HepG2 (cell line): ENCODE data around the gene FHIT. TPM values are rescaled to one million over a fixed set of nuclear protein-coding genes. Genes with fewer than 3 reads are reported as not detected.

Experiments used
- ATAC-seq: fragments of 200-7000 bp; cut with Tn5 transposase; 3 replicates; pipeline ENCODE4 v1.9.1; 2020; ENCODE audit warnings: mild to moderate bottlenecking, moderate library complexity
- BruUV-seq: library from RNA; stranded (reverse); fragments of 400-500 nt; replicated peaks from 2 replicates; lab custom pipeline; 2021; lab: Mats Ljungman, UMichigan
- CTCF ChIA-PET: fragments of 300-600 bp; formaldehyde crosslinking; extraction: SDS; loops from one replicate; lab custom pipeline; 2021; ENCODE audit warnings: low total read pairs, inconsistent platforms, low intra/inter-chr PET ratio; lab: Yijun Ruan, JAX
- POLR2A ChIA-PET: fragments of 350-600 bp; sonication (Branson Sonifier 250); formaldehyde crosslinking; loops from one replicate; lab custom pipeline; 2020; ENCODE audit warnings: antibody characterized with exemption, inconsistent platforms; lab: Yijun Ruan, JAX
- DNase-seq: peaks from one replicate; pipeline ENCODE4 v3.0.0-alpha.2; 2015; ENCODE audit warnings: low spot score
- FAIRE-seq: peaks from 3 replicates; lab custom pipeline; 2011; peaks lifted over from hg19 to GRCh38; lab: Jason Lieb, UNC
- H2AFZ ChIP-seq: one replicate; pipeline ENCODE4 v1.6.1; 2011; ENCODE audit warnings: low read length, inconsistent platforms
- H3K27ac ChIP-seq: fragments of 300-600 bp; 3 replicates; pipeline ENCODE4 v1.8.0; 2011; ENCODE audit warnings: mixed run types, mild to moderate bottlenecking, mixed read lengths, low read length, inconsistent platforms; ENCODE audit not compliant: insufficient read depth; ENCODE audit errors: extremely low read length
- H3K27me3 ChIP-seq, 2 experiments: fragments of 200-600 bp in 1 of 2; 2 replicates in 1 of 2; 3 replicates in 1 of 2; pipeline versions ENCODE4 v1.6.0 to v1.8.0; 2011; ENCODE audit warnings: low read length in 2 of 2, mild to moderate bottlenecking in 2 of 2, moderate library complexity in 2 of 2, inconsistent platforms in 1 of 2; ENCODE audit not compliant: insufficient read depth in 2 of 2, control insufficient read depth in 1 of 2
- H3K36me3 ChIP-seq, 2 experiments: fragments of 200-600 bp in 1 of 2; replicated peaks in 1 of 2; 2 replicates in 1 of 2; 3 replicates in 1 of 2; pipeline versions ENCODE4 v1.5.1 to v1.8.0; 2011; ENCODE audit warnings: low read length in 2 of 2, inconsistent platforms in 1 of 2; ENCODE audit not compliant: insufficient read depth in 2 of 2, control insufficient read depth in 1 of 2
- H3K4me1 ChIP-seq: 2 replicates; pipeline ENCODE4 v1.5.1; 2012; ENCODE audit warnings: low read length, inconsistent platforms; ENCODE audit not compliant: insufficient read depth
- H3K4me2 ChIP-seq: 2 replicates; pipeline ENCODE4 v1.6.0; 2011; ENCODE audit warnings: low read depth, low read length, inconsistent platforms
- H3K4me3 ChIP-seq, 3 experiments: fragments of 200-600 bp in 1 of 3; sonication (generic), shearing (Covaris generic) in 1 of 3; replicated peaks in 1 of 3; 2 replicates each; pipeline ENCODE4 v1.5.1; 2011 to 2016; ENCODE audit warnings: low read length in 3 of 3, inconsistent platforms in 2 of 3, low read depth in 2 of 3, mild to moderate bottlenecking in 2 of 3, control low read depth in 1 of 3, mixed read lengths in 1 of 3; ENCODE audit not compliant: insufficient read depth in 1 of 3
- H3K79me2 ChIP-seq: one replicate; pipeline ENCODE4 v1.6.1; 2011; ENCODE audit warnings: low read length, inconsistent platforms; ENCODE audit not compliant: insufficient read depth
- H3K9ac ChIP-seq: 2 replicates; pipeline ENCODE4 v1.6.0; 2011; ENCODE audit warnings: mild to moderate bottlenecking, low read depth, low read length, inconsistent platforms; ENCODE audit not compliant: insufficient read depth
- H3K9me3 ChIP-seq: 2 replicates; pipeline ENCODE4 v1.5.1; 2012; ENCODE audit warnings: mild to moderate bottlenecking, low read length
- H4K20me1 ChIP-seq: 2 replicates; pipeline ENCODE4 v1.6.0; 2011; ENCODE audit warnings: inconsistent platforms, mild to moderate bottlenecking, low read length, moderate library complexity; ENCODE audit not compliant: insufficient read depth
- ATAD3A ChIP-seq: sonication (generic); formaldehyde crosslinking; IDR thresholded peaks from 2 replicates; pipeline ENCODE4 v1.4.0; 2020; ENCODE audit warnings: missing genetic modification reagents
- CREB1 ChIP-seq, 2 experiments: fragments of 450-650 bp in 1 of 2; IDR thresholded peaks; 2 replicates each; pipeline ENCODE4 v1.6.1; 2016 to 2017; ENCODE audit warnings: control low read depth in 1 of 2, mild to moderate bottlenecking in 1 of 2, missing compliant biosample characterization in 1 of 2, missing genetic modification characterization in 1 of 2
- KLF15 ChIP-seq: sonication (generic); formaldehyde crosslinking; IDR thresholded peaks from 2 replicates; pipeline ENCODE4 v1.8.1; 2023; ENCODE audit warnings: borderline replicate concordance, mild to moderate bottlenecking, inconsistent platforms, missing genetic modification reagents, mixed read lengths
- MAFK ChIP-seq, 2 experiments: IDR thresholded peaks in 1 of 2; conservative IDR thresholded peaks in 1 of 2; 2 replicates each; pipeline ENCODE4 v1.6.1; 2011; ENCODE audit warnings: improper control_type of control experiment in 2 of 2, low read length in 2 of 2
- MEIS1 ChIP-seq: sonication (generic); formaldehyde crosslinking; IDR thresholded peaks from 2 replicates; pipeline ENCODE4 v1.9.0; 2021; ENCODE audit warnings: mild to moderate bottlenecking, missing genetic modification reagents, moderate library complexity, borderline replicate concordance
- ONECUT2 ChIP-seq: sonication (generic); formaldehyde crosslinking; IDR thresholded peaks from 2 replicates; pipeline ENCODE4 v1.4.0; 2020; ENCODE audit warnings: missing genetic modification reagents
- POGZ ChIP-seq: sonication (generic); formaldehyde crosslinking; IDR thresholded peaks from 2 replicates; pipeline ENCODE4 v1.4.0; 2020; ENCODE audit warnings: mild to moderate bottlenecking, missing genetic modification reagents
- SOX6 ChIP-seq, 2 experiments: fragments of 450-650 bp in 1 of 2; sonication (generic) in 1 of 2; formaldehyde crosslinking in 1 of 2; IDR thresholded peaks; 2 replicates each; pipeline versions ENCODE4 v1.4.0 to v1.6.1; 2017 to 2020; ENCODE audit warnings: antibody characterized with exemption in 1 of 2, mild to moderate bottlenecking in 1 of 2, missing genetic modification reagents in 1 of 2
- ZNF619 ChIP-seq: sonication (generic); formaldehyde crosslinking; IDR thresholded peaks from 2 replicates; pipeline ENCODE4 v1.4.0; 2020; ENCODE audit warnings: mild to moderate bottlenecking, missing genetic modification reagents
- ZNF672 ChIP-seq: sonication (generic); formaldehyde crosslinking; IDR thresholded peaks from 2 replicates; pipeline ENCODE4 v1.8.1; 2022; ENCODE audit warnings: missing genetic modification reagents
- WGBS: methylation state at CpG from one replicate; pipeline ENCODE4 v1.1.6; 2017; ENCODE audit warnings: low lambda C conversion rate; 5-methylcytosine and 5-hydroxymethylcytosine counted together
- in situ Hi-C: cut with HindIII; loops from 2 replicates; pipeline ENCODE4 v1.10.0; 2017; ENCODE audit warnings: low pct_unique_long_range_greater_than_20kb; ENCODE audit not compliant: extremely low pct_ligation_motif_present
- intact Hi-C: fragments of 100-400 bp; cut with micrococcal nuclease; formaldehyde crosslinking; loops from one replicate; pipeline ENCODE4 v1.10.0; 2022; ENCODE audit not compliant: unreplicated experiment
- polyA plus RNA-seq, 8 experiments: library from polyadenylated mRNA; depleted of rRNA in 3 of 8; stranded (reverse) in 7 of 8; unstranded in 1 of 8; fragments of >200 nt; fragmentation: Illumina TruSeq in 4 of 8; extraction: Trizol in 4 of 8; gene quantifications; 2 replicates each; pipeline versions ENCODE4 v1.2.1 to v1.2.3, GENCODE V29; 2011 to 2016; ENCODE audit warnings: low read depth in 4 of 8, missing spikeins in 1 of 8, mixed read lengths in 1 of 8; ENCODE audit not compliant: insufficient read depth in 1 of 8
- total RNA-seq, 5 experiments: library from RNA; depleted of rRNA; stranded (reverse); fragments of >200 nt; fragmentation: Illumina TruSeq; extraction: Trizol; gene quantifications; 2 replicates each; pipeline ENCODE4 v1.2.3, GENCODE V29; 2016; ENCODE audit warnings: low read depth in 1 of 5
- TF ChIP-seq, protein P1 (sequence below): IDR thresholded peaks from 2 replicates; pipeline ENCODE4 v1.6.1; 2016; ENCODE audit warnings: missing genetic modification reagents, missing compliant biosample characterization
- TF ChIP-seq, protein P2 (sequence below): sonication (generic); formaldehyde crosslinking; IDR thresholded peaks from 2 replicates; pipeline ENCODE4 v1.4.0; 2020; ENCODE audit warnings: missing genetic modification reagents
- TF ChIP-seq, protein P3 (sequence below): sonication (generic); formaldehyde crosslinking; IDR thresholded peaks from 2 replicates; pipeline ENCODE4 v1.5.0; 2020; ENCODE audit warnings: missing genetic modification reagents, mild to moderate bottlenecking, borderline replicate concordance

FHIT gene
- total and polyA plus RNA-seq, 2 of the 13 experiments (the other 11 are each of a cell fraction or from before 2014, with no cell fraction given): 4.0 to 4.6 TPM

DNA sequence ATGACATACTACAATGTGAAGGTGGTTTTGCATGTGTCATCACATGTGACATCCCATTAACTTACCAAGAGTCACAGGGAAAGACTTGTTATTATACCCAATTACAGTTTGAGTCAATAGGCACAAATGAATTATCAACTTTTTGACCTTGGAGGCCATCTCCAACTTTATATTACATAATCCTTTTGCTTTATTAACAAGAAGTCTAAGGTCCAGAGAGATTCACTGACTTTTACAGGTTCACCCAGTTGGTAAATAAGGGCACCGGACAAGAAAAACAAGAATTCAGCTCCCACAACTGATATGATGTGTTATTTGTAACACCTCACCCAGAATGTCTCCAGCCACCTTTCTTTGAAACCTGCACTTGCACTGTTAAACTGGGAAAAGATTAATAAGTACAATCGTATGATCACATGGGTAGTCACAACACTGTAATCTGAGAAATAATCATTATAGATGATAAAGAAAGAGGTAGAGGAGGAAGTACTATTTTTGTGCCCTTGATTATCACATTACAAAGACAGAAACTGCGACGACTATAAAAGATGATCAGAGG, 928.9 kb downstream of the FHIT start:
- ATAC-seq (no peak), DNase-seq (no peak), FAIRE-seq (no peak)
- no peak overlapping the region for H3K9ac ChIP-seq
- H3K9me3 ChIP-seq: no peaks in the 10 kb centered on the region
- H3K27ac ChIP-seq: no peak overlapping the region
- in situ Hi-C loops: no loop called here
- no peaks in the 10 kb centered on the region for H3K36me3 ChIP-seq
- no peaks in the 10 kb centered on the region for H4K20me1 ChIP-seq
- H2AFZ ChIP-seq: no peak overlapping the region
- no peaks in the 10 kb centered on the region for H3K79me2 ChIP-seq
- POLR2A ChIA-PET: no interaction called here
- intact Hi-C loops: no loop called here
- TF ChIP-seq, protein P1, sequence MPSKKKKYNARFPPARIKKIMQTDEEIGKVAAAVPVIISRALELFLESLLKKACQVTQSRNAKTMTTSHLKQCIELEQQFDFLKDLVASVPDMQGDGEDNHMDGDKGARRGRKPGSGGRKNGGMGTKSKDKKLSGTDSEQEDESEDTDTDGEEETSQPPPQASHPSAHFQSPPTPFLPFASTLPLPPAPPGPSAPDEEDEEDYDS (CRISPR knock-in tag): no peak
- TF ChIP-seq, protein P2, sequence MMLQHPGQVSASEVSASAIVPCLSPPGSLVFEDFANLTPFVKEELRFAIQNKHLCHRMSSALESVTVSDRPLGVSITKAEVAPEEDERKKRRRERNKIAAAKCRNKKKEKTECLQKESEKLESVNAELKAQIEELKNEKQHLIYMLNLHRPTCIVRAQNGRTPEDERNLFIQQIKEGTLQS (CRISPR knock-in tag): no peak
- TF ChIP-seq ATAD3A (CRISPR knock-in tag) (no peak), ZNF619 (CRISPR knock-in tag) (no peak)
- CTCF ChIA-PET: no interaction called here
- H3K4me1 ChIP-seq: no peaks in the 10 kb centered on the region
- 55% methylated on average over 4 of the region's 4 CpGs for WGBS
- no peak overlapping the region for H3K4me3 ChIP-seq
- no TSS peak for BruUV-seq
- no peaks in the 10 kb centered on the region for H3K27me3 ChIP-seq
- no peak overlapping the region for H3K4me2 ChIP-seq

DNA sequence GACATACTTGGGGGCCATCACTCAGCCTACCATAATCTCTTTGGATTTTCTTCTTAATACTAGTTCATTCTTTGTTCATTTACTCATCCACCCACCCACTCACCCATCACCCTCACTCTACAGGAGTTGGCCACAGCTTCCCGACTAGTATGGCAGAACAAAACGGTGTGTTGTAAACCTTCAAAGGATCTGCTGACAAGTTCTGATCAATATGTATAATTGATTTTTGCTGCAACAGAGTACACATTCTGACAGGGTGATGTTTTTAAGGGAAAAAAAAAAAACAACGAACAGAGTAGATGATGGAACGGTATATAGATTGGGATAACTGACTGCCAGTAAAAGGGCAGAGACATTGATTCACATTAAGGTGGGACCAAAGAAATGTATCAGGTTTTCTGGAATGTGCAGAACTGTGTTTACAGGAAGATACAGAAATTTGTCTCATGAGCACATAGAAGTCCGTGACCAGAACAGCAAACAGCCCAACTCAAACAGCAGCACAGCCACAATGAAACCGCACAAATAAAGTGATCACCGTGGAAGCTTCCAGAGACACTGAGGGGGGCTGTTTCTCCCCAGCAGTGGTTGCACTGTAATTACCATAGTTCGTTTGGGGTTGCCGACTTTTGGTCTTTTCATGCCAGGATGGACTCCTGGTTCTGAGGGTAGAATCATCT, 931.9 kb downstream of the FHIT start:
- no peak overlapping the region for H3K4me2 ChIP-seq
- ATAC-seq (peak; percentile 82), DNase-seq (no peak), FAIRE-seq (no peak)
- ChIA-PET CTCF (no interaction called here), POLR2A (no interaction called here)
- H3K27ac ChIP-seq: no peak overlapping the region
- no peaks in the 10 kb centered on the region for H3K9me3 ChIP-seq
- H3K4me3 ChIP-seq: no peak overlapping the region
- H3K4me1 ChIP-seq: no peaks in the 10 kb centered on the region
- WGBS: 5% methylated on average over 5 of the region's 9 CpGs
- no TSS peak for BruUV-seq
- no peaks in the 10 kb centered on the region for H3K27me3 ChIP-seq
- no peak overlapping the region for H2AFZ ChIP-seq
- H3K9ac ChIP-seq: no peak overlapping the region
- in situ Hi-C loops (no loop called here), intact Hi-C loops (no loop called here)
- H3K36me3 ChIP-seq: no peaks in the 10 kb centered on the region
- no peaks in the 10 kb centered on the region for H4K20me1 ChIP-seq
- H3K79me2 ChIP-seq: no peaks in the 10 kb centered on the region
- TF ChIP-seq, protein P3, sequence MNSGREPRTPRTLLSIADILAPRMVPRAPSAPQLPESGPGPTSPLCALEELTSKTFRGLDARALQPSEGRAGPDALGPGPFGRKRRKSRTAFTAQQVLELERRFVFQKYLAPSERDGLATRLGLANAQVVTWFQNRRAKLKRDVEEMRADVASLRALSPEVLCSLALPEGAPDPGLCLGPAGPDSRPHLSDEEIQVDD: no peak
- TF ChIP-seq KLF15 (CRISPR knock-in tag) (no peak), SOX6 (IDR thresholded peaks at IDR 0.05) (no peak), SOX6 (CRISPR knock-in tag; IDR thresholded peaks at IDR 0.05) (peak; percentile 39; the same call in 1 of the 2 replicates), ONECUT2 (CRISPR knock-in tag) (peak; percentile 79), ZNF672 (CRISPR knock-in tag) (no peak), POGZ (CRISPR knock-in tag) (0 out of 2 replicates have a peak, but pooled peaks have one; percentile 26), ATAD3A (CRISPR knock-in tag) (no peak), MAFK (conservative IDR thresholded peaks at IDR 0.05 in 1 of 2, IDR thresholded peaks at IDR 0.05 in 1 of 2; ENCODE audit: low read length in 2 of 2) (no peak), MEIS1 (CRISPR knock-in tag) (no peak; the same call in 1 of the 2 replicates), CREB1 (IDR thresholded peaks at IDR 0.05) (no peak), CREB1 (CRISPR knock-in tag; IDR thresholded peaks at IDR 0.05) (peak; percentile 25; the same call in 1 of the 2 replicates)
